Femur (tissue), 1 donor: Measurements from ENCODE around the gene C2orf80.
"Not testable (repeated sequence)": the region's sequence is repeated elsewhere in the genome, so short reads cannot be mapped to it uniquely, and the experiment has no call there.

Source experiments
- DNase-seq: peaks from one replicate; pipeline ENCODE4 v3.0.0-alpha.2; 2017

The C2orf80 gene

GRCh38 chr2:208189810-208190503 lies at the start of gene C2orf80:
TSS of gene C2orf80 (minus strand) at chr2:208190030. CDS start at chr2:208186986, 3,044 bp downstream.
- DNase-seq: no peak

DNA sequence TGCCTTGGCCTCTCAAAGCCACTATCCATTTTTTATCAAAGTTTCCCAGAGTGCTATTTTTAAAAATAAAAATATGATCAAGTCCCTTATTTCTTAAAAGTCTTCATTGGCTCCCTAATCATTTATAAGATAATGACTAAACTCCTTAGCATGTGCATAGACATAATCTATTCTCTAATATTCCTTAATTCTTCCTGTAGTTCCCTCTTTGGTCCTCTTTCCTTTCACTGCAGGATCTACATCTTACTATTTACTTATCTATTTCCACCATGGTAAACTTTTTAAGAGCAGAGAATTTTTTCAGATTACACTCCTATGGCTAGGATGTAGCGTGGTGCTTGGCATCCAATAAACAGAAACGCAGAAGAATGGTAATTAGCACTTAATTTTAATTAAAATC lies 46.0 kb upstream of the C2orf80 start:
- no peak for DNase-seq

DNA sequence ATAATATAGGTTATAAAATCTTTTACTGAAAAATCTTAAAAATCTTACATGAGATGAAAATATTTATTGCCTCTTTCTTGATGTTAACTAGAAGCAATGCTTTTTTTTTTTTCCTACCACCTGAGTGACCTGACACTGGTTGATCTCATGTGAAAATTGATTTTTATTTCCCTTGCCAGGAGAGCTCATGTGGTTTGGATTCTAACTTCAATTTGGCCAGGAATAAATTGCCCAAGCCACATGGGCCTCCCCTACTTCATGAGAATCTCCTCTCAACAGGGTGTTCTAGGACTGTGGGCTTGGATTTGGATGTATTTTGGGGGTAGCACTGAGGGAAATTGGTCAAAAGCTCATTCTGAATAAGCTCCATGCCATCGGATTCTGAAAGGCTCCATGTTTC lies 45.0 kb upstream of the C2orf80 start:
- no peak for DNase-seq

GRCh38 chr2:208228476-208228875 lies 38.6 kb upstream of the C2orf80 start:
- no peak for DNase-seq

DNA sequence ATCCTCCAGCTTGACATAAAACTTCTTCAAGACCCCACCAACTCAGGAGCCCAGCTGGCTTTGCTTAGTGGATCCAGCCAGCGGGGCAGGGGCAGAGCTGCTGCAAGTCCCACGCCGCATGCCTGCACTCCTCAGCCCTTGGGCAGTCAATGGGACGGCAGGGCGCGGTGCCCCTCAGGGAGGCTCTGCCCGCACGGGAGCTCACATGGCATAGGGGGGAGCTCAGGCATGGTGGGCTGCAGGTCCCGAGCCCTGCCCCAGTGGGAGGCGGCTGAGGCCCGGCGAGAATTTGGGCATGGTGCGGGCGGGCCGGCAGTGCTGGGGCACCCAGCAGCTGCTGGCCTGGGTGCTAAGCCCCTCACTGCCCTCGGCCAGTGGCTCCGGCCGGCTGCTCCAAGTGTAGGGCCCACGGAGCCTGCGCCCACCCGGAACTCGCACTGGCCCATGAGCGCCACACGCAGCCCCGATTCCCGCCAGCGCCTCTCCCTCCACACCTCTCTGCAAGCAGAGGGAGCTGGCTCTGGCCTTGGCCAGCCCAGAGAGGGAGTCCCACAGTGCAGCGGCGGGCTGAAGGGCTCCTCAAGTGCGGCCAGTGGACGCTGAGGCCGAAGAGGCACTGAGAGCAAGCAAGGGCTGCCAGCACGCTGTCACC lies 37.9 kb upstream of the C2orf80 start:
- no peak for DNase-seq

- no peak for DNase-seq
Measured at GRCh38 chr2:208224802-208225201, 35.0 kb upstream of the C2orf80 start.

DNA sequence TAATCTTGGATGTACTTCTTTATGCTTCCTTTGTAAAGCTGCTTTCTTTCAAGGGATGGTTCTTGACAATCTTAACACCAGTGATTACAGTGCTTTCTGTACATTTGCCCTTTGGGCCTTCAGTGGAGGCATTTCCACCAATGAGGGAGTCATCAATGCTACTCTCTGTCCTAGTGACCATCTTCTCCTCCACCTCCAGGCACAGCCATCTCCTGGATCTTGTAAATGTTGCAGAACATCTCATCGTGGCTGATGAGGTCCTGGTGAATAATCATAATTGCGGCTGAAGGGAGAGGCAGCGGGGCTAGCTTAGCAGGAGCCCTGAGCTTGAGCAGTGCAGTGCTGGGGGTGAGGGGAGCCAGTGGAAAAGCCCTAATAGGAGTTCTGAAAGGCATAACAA lies 32.5 kb upstream of the C2orf80 start:
- DNase-seq: no peak

- not testable (repeated sequence) for DNase-seq
Measured at GRCh38 chr2:208221873-208222272, 32.0 kb upstream of the C2orf80 start.

- DNase-seq: no peak
Measured at GRCh38 chr2:208210688-208211451, 21.0 kb upstream of the C2orf80 start.

- no peak for DNase-seq
Measured at GRCh38 chr2:208208335-208209085, 18.7 kb upstream of the C2orf80 start.

DNA sequence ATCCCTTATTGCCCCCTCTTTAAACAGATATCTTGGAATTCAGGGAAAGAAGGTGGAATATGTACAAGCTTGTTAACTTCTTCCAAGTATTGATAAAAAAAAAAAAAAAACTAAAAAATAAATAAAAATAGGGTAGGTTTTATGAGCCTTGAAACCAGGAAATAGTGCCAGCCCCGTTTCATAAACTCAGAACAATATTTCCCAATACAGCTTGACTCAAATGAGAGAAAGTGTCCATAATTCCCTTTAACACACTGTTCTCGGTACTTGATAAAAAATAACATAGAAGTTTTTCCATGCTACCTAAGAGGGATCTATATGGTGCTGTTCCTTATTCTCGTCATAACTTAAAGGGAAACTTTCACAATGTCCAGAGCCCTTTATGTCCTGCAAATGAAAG lies 17.9 kb upstream of the C2orf80 start:
- no peak for DNase-seq

DNA sequence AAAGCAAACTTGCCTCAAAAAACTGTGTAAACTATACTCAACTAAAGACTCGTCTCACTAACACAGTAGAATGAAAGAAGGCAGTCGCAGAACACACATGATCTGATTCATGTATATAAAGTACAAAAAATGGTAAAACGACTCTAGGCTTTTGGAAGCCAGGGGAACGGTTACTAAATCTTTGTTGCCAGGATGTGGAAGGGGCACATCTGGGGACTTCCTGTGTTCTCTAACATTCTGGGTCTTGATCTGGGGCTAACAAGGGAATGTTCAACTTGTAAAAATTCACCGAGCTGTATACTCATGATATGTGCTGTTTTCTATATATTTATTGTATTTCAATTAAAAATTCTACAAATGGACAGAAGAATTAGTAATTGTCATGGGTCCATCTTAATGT lies 14.3 kb upstream of the C2orf80 start:
- no peak for DNase-seq

DNA sequence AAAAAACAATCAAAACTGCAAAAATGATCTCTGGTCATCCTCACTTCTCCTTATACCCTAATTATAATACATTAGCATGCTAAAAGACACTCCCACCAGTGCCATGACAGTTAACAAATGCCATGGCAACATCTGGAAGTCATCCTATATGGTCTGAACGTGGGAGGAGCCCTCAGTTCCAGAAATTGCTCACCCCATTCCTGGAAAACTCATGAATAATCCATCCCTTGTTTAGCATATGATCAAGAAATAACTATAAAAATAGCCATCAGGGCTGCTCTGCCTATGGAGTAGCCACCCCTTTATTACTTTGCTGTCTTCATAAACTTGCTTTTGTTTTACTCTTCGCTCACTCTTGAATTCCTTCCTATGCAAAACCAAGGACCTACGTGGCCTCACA lies 5.7 kb upstream of the C2orf80 start:
- no peak for DNase-seq

DNA sequence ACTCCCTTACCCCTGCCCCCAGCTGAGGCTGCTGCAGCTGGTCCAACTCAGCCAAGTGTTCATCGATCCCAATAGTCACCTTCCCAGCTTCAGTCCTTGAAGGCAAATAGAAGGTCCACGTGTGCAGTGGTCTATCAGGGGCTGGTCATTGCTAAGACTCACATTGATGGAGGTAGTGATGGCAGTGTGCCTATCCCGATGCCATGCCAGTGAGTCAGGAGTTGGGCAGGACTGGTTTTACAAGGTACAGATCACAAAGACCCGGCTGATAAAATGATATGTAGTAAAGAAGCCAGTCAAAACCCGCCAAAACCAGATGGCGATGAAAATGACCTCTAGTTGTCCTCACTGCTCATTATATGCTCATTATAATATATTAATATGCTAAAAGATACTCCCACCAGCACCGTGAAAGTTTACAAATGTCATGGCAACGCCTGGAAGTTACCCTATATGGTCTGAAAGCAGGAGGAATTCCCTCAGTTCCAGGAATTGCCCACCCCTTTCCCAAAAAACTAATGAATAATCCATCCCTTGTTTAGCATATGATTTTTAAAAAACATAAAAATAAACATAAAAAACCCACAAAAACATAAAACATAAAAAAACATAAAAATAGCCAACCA lies 2.9 kb upstream of the C2orf80 start:
- DNase-seq: no peak

DNA sequence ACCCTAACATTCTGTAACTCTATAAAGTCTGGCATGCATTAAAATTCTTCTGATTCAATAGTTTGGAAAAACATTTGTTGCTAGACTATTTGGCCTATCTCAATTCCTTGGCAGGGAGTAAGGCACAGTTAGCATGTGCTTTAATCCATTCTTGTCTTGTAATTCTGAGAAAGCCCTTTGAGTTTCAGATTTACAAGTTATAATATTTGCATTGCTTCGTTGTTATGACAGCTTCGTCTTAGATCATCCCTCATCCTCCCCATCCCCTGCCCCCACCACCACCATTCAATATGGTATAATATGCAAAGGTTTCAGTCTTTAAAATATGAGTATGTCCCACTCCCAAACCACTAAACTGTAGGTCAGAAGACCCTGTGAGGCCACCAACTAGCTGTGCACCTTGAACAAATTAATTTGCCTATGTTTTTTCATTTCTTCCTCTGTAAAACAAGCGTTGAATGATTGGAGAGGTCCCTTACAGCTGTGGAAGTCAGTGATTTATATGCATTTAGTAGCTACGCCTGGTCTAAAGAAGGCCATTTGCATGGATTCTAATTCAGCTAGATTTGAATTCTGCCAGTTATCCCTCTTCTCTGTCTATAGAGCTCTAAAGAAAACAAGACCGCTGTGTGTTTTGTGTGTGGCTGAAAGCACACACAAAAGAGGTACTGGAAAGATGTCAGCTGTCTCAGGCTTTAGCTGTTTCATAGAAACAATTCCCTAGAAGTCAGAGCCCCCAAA lies 591 bp downstream of the C2orf80 start:
- DNase-seq: no peak

DNA sequence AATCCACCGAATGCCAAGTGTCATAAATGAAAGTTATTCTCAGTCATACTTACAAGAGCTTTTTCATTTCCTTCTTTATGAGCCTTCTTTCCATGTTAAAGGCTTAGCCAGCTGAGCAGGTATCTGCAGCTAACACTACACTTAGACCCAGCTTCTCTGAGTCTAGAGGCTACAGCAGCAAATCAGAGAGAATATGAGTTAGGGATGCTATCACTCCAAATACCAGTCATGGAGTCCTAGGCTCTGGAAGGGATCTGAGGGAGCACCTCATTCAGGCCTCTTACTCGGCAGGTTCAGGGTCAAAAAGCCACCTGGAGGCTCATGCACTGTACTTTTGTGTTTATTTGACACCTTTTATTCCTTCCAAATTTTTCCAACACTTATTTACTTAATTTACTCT lies 2.9 kb downstream of the C2orf80 start:
- no peak for DNase-seq

- no peak for DNase-seq
Measured at GRCh38 chr2:208186465-208186864, 3.4 kb downstream of the C2orf80 start.

GRCh38 chr2:208183972-208184705 lies 5.7 kb downstream of the C2orf80 start:
- no peak for DNase-seq

DNA sequence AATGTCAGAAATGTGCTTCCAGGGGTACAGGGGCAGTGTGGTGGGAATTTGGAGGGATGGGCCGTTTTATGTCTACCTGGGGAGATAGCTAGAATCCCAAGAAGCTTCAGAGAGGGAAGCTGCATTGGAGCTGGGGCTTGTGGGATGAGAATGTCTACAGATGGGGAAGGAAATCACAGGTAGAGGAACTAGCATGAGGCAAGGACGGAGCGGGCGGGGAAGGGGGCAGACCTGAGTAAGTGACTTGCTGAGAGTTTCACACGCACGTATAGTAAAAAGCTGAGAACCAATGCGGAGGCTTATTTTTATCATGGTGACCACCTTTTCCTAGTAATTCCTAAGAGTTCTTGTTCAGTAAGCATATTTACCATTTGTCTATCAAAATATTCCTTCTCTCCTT lies 6.3 kb downstream of the C2orf80 start:
- no peak for DNase-seq

DNA sequence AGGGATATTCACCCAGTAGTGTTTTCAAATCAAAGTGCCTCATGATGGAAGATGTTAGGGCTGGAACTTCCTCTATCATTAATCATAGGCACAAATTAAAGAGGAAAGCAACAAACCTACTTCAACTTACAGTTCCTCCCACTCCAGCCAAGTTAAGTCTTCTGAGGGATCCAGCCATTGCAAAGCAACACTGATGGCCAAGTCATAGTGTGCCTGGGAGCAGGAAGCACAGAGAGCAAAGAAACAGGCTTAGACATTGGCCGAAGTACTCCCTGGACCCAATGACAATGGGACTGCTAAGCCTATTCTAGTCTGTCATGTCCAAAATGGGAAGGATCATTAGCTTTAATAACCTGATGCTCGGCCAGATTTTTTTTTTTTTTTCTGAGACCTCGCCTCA lies 7.0 kb downstream of the C2orf80 start:
- no peak for DNase-seq

DNA sequence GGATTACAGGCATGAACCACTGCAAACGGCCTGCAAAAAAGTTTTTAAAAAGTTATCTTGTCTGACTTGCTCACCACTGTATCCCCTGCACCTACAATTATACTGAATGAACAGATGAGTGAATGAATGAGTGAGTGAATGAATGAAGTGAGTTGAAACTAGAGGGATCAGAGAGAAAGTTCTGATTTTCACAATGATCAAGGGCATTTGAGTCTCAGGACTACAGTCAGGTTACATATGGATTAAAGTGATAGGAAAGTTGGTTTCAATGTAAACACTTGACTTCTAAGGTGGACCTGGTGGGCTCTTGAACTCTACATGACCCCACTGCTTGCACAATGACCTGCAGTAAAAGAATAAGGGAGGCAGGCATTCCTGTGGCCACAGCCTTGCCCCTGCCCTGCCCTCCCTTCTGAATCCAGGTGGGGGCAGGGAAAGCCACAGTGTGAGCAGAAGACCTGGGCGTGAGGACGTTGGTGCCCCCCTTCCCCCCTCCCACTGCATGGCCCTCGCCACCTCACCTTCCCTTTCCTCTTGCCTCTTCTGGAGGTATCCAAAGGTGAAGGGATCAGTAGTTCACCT lies 10.7 kb downstream of the C2orf80 start:
- DNase-seq: no peak
